DOHH2 (cell line): Measurements from ENCODE around the gene GGT6.
"Not testable (repeated sequence)": the region's sequence is repeated elsewhere in the genome, so short reads cannot be mapped to it uniquely, and the experiment has no call there.

Experiments used
- CTCF ChIP-seq: fragments of 200-600 bp; sonication (generic); IDR thresholded peaks from one replicate; pipeline ENCODE4 v1.5.1; 2014; ENCODE audit warnings: antibody characterized with exemption, mild to moderate bottlenecking, low read depth, low read length; ENCODE audit not compliant: poor library complexity, severe bottlenecking
- EZH2phosphoT487 ChIP-seq: fragments of 200-600 bp; sonication (generic); IDR thresholded peaks from 2 replicates; pipeline ENCODE4 v1.6.1; 2017; ENCODE audit warnings: borderline replicate concordance, mild to moderate bottlenecking, antibody characterized with exemption, low read length, moderate library complexity, mixed read lengths

DNA sequence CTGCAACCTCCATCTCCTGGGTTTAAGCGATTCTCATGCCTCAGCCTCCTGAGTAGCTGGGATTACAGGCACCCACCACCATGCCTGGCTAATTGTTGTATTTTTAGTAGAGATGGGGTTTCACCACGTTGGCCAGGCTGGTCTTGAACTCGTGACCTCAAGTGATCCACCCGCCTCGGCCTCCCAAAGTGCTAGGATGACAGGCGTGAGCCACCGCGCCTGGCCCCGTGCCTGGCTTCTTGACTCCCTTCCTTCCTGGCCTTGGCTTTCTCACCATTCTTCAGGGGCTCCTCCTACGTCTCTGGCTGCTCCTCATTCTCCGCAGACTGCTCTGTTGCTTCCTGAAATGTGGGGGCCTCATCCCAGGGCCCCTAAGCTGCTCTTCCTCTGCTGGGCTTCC is 29.7 kb upstream of the GGT6 start:
- not testable (repeated sequence) for TF ChIP-seq CTCF, EZH2phosphoT487
